HG03565 (cell line): ENCODE results near the gene CNTNAP2.
"Not testable (repeated sequence)": the region's sequence is repeated elsewhere in the genome, so short reads cannot be mapped to it uniquely, and the experiment has no call there.

Source experiments
- ATAC-seq: cut with Tn5 transposase; IDR thresholded peaks from one replicate; pipeline ENCODE4 v1.9.1; 2021; ENCODE audit warnings: mild to moderate bottlenecking, moderate library complexity; ENCODE audit not compliant: unreplicated experiment

The CNTNAP2 gene

DNA sequence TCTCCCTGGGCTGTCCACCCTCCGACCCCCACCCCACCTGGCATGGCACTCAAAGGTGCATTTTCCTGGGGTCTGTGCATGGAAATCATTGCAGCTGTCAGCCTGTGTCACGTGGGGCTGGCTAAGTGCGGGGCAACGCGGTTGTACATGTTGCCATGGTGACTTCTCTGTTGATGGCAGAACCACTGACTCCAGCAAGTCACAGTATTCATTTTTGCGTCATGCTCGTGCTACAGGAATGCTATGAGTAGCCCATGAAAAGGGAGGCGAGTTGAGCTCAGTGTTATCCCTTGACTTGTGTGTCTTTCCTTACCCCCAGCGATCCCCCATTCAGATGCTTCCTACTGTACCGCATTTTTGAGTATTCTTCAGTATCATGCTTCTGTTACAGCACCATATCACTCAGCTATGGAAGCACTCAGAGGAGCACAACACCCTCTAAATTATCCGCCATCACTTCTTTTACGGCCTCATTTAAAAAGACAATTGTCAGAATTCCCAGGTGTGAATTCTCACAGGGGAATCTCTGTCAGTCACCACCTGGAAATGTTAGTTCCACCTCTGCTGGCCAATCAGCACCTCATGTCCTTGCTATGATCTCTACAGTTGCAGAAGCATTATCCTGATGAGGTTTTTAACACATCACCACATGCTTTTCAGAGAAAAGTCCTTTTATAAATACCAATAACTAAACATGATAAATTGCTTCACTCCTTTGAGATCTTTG, 2279.6 kb downstream of the CNTNAP2 start:
- ATAC-seq, result no peak

DNA sequence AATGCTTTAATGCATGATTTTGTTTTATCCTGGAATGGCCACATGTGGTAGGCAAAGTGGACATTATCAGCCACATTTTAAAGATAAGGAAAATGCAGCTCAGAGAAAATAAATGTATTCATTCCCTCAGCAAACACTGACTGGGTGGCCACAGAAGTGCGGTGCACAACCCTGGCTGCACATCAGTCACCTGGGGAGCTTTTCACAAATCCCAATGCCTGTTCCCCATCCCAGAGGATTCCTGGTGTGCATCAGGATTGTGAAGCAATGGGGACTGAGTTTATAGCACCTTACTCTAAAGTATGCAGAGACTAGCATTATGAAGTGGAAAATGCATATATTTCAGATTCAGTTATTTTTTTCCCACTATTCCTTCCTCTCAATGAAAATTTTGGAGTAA, 2280.5 kb downstream of the CNTNAP2 start:
- no peak for ATAC-seq

DNA sequence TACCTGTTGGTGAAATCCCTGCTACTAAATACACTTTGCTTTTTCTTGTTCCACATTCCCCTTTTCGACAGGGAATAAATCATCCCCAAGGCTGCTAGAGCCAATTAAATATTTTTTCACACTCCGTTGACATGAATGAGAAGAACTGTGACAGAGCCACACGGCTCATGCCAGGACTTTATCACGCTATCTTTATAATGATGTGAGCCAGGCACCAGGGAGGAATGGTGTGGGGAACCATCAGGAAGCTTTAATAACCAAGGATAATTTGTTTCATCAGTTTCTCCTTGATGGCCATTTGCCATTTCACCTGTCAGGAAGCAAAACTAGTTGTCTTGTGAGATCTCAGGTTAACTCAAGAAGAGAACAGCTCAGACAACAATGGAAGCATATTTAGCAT, 2280.9 kb downstream of the CNTNAP2 start:
- no peak for ATAC-seq

DNA sequence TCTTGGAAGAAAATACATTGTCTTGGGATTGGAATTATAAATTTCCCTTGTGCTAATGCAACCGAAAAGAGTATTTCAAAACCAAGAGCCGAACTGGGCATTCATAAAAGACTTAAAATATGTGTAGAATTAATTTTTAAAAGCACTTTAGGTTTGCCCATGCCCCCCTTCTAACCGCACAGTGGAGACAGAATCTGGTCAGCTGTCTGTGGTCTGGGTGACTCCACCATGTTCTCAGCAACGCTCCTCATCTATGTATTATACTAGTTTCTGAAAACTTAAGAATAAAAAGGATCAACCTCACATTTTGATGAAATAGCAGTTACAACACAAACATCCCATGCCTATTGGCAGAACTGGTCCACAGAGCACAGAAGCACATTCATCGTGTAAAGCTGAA, 2281.4 kb downstream of the CNTNAP2 start:
- ATAC-seq, result peak; percentile 41

DNA sequence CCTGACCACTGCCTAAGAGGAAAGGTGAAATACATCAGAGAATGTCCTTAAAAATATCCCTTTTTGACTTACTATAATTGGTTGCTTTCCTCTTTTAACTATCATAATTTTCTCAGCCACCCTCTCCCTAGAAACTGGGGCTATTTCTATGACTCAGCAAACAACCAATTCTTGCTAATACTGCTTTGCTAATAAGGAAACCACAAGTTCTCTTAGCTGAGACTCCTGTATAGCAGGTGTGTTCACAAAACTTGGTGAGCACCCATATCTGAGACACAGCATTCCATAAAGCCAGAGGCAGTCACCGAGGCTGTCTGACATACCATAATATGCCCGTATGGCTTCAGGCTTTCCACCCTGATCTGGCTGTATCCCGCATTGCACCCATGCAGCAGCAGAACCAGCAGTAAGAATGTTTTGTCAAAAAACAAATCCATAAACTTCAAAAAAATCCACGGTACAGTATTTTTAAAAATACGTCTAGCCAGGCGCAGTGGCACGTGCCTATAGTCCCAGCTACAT, 2282.3 kb downstream of the CNTNAP2 start:
- peak; percentile 98 for ATAC-seq

DNA sequence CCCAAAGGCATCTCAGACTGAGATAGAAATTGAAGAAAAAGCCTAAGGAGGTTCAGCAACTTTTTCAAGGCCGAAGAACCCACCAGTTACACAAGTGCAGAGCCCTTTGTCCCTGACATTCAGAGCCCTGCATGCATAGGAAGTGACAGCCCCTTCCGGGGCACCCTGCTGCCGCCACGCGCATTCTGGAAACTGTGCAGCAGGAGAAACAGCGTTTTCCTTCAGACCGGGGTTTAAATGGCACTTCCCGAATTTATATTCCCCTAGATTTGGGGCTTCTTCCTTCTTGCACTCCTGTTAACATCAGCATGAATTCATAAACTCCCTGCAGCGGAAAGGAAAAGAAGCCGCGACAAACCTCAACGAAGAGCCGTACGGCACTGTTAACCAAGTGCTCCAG, 2283.5 kb downstream of the CNTNAP2 start:
- ATAC-seq, result no peak

DNA sequence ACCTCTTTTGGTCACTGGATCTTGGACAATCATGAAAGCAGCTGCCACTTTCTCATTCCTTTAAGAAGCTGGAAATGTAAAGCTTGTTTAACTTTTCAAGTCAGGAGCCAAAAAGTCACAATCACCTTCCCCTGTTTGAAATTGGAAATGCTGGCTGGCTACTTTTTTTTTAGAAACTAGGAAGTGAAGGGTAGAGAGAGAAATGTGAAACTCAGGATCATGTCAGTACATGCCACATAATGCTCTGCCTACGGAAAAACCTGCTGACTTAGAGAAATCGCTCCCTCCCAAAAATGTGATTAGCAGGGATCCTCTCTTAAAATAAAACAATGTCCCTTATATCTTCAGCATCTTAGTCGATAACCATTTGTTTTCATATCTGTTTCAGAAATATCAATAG, 2285.6 kb downstream of the CNTNAP2 start:
- no peak for ATAC-seq

DNA sequence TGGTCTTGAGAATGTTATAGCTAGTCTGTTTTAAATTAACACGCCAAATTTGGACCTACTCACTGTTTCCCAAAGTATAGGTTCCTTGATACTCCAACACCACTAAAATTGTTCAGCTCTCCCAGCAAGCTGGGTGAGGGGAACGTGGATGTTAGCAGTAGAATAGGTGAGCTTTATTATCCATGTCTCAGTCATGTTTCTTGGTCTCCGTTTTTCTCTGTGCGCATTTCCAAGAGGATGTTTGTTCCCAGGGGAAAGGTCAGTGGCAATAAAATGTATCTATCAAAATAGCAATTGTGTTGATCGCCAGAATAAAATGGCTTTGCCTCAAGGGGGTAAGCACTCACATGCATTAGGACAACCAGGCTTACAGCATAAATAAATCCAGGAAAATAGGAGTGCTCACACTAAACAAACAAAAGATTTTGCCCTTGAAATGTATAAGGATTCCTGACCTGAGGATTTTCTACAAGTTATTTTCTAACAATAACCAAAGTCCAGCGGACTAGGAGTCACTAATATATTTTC, 2286.9 kb downstream of the CNTNAP2 start:
- no peak for ATAC-seq

DNA sequence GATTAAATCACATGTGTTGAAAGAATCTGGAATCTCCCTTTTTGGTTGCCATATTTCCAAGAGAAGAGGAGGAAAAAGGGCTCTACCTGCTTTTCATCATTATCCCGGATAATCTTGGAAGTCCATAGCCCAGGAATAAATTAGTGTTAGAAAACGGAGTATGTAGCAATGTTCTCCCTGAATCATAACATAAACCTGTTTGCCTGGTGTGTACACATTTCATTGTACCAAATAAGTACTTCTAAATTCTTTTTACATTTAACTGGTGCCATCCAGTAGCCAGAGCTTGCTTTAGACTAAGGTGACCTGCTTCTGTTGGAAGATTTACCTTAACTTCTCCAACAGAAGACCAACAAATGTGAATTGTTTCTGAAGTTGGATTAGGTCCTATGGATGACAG, 2291.7 kb downstream of the CNTNAP2 start:
- no peak for ATAC-seq

DNA sequence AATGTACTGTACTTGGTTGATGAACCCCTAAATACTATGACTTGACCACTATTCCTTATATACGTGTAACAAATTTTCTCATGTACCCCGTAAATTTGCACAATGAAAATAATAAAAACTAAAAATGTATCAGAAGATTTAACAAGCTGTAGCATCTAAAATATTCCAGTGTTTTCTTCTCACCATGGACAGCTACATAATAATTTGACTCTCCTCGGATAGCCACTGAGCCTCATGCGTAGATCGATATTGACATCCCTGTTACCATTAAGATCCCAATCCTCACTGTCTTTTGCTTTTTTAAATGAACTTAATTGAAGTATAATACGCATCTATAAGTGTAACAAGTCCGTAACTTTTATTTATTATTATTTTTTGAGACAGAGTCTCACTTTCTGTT, 2294.3 kb downstream of the CNTNAP2 start:
- ATAC-seq, result no peak

DNA sequence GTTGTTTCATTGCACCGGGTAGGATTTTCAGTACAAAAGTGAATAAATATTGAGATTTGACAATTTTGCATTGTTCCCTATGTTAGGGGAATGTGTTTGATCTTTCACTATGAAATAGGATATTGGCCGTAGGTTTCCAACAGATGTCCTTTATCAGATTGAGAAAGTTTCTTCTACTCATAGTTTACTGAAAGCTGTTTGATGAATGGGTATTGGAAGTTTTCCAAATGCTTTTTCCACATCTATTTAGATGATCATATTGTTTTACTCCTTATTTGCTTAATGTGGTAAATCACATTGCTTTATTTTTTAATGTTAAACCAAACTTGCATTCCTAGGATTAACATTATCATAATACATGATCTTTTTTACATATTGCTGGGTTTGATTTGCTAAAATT, 2296.1 kb downstream of the CNTNAP2 start:
- no peak for ATAC-seq

DNA sequence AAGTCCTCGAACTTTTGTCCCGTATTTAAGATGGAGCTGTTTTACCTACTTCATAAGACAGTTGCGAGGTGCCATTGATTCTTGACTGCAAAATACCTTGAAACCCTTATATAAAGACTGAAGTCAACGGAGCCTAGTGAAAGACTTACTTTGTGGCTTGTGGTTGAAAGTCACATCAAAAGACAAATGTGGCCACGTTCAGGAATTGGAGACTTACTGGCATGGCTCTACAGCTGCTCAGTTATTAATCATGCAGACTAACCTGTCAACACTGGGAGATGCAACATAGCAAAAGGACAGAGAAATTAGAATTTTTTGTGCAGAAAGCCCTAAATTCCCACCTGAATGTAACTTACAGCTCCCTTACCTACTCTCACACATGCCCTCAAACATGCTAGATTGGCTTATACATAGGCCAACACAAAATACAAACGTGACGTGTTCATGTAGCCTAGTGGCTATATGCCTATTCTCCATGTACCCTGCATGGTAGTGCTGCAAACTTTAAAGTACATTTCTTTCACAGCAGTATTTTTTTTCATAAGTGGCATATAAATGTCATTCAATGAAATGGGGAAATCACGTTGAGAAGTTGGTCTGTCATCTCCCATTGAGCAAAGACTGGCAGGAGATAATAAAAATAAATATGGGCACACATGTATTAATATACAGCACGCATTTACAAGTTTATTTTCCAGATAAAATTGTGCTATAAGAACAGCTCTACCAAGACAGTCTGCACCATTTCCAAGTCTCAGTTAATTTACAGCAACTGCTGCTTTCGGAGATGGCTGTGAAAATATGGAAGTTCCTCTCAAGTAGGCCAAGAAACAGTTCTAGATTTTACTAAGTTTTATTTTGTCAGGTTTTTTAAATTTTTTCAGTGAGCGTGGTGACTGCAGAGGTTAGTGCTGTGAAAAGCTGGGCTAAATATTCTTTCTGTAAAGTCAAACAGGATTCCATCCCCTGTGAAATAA, 2303.5 kb downstream of the CNTNAP2 start:
- peak; percentile 95 for ATAC-seq

DNA sequence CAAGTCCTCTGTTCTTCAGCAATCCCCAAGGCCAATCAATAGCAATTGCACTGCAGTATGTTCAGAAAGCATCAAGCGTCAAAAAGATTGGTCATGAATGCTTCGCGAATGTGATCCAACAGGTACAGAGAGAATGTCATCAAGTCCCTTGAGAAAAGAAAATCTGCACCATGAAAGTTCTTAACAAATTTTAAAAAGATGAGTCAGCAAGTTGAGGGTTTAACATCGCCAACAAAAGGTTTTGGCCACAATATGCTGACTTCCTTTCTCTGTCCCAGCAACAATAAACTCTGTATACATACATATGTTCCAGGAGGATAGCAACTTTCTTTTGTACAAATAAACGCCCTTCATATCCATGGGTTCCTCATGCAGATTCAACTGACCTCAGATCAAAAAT, 2305.4 kb downstream of the CNTNAP2 start:
- no peak for ATAC-seq

DNA sequence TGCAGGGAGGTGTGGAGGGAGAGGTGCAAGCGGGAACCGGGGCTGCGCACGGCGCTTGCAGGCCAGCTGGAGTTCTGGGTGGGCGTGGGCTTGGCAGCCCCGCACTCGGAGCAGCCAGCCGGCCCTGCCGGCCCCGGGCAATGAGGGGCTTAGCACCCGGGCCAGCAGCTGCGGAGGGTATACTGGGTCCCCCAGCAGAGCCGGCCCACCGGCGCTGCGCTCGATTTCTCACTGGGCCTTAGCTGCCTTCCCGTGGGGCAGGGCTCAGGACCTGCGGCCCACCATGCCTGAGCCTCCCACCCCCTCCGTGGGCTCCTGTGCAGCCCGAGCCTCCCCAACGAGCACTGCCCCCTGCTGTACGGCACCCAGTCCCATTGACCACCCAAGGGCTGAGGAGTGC, 2309.8 kb downstream of the CNTNAP2 start:
- ATAC-seq, result not testable (repeated sequence)

DNA sequence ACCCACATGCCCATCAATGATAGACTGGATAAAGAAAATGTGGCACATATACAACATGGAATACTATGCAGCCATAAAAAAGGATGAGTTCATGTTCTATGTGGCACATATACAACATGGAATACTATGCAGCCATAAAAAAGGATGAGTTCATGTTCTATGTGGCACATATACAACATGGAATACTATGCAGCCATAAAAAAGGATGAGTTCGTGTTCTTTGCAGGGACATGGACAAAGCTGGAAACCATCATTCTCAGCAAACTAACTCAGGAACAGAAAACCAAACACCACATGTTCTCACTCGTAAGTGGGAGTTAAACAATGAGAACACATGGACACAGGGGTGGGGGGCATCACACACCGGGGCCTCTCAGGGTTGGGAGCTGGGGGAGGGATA, 2314.1 kb downstream of the CNTNAP2 start:
- ATAC-seq, result not testable (repeated sequence)

DNA sequence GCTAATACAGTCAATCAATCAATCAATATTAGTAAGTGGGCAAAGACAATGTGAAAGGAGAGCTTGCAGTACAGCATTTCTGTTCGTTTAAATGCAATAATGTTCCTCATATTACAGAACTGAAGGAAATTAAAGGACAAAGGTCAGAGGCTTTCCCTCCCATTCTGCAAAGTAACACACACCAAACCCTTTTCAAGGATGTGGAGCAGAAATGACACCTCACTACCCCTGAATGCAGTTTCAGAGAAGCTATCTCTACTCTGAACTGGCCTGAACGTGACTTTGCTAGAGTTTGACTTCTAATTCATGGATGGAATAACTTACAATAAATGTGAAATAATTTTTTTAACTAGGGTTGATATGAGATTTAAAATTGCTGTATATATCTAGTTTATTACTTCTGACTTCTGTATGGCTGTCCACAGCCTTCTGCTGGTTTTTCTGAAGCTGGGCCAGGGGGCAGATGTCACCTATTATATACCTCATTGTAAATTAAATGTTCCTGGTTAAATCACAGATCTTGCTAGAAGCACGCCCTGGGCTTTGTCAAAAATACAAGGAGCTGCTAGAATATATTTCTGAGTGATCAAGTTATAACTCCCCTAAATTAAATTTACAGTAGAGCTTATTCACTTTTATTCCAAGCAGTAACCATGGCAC, 2317.1 kb downstream of the CNTNAP2 start:
- no peak for ATAC-seq

DNA sequence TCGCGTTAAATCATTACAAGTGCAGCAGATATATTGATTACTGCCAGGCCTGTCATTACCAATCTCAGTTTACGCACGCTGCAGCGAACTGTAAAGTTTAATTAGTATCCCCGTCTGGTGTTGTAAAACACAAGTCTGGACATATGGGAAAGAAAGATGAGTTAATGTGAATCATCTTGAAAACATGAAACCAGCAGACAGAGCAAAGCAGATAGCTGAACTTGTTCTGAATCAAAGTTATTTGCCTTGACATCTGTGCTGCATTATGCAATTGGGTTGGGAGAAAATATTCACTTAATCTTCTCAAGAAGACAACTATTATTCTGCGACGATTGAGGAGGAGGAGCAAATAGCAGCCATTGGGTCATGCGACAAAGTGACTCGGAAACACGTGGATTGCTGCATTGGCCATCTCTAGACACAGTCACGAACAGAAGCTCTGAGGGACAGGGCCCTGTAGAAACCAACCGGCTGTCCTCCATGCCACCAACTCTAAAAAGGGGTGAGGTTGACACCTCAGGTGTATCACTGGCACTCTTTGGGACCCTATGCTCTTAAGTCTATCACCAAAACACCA, 2317.7 kb downstream of the CNTNAP2 start:
- ATAC-seq, result no peak

DNA sequence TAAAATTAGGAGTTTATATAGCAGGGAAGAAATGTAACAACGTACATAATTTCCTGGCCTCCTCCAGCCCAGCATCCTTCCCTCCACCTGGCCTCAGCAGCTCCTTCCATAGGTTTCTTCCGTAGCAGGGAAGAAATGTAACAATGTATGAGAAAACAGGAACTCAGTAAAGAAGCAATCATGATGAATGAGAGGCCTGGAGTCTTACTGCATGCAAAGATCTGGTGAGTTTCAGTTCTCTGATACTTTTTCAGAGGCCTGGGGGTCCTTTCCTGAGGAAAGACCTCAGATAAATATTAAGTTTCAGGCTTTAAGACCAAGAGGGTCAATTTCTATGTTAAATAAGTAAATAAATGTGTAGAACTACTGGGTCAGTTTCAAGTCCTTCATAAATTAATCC, 2318.3 kb downstream of the CNTNAP2 start:
- no peak for ATAC-seq

DNA sequence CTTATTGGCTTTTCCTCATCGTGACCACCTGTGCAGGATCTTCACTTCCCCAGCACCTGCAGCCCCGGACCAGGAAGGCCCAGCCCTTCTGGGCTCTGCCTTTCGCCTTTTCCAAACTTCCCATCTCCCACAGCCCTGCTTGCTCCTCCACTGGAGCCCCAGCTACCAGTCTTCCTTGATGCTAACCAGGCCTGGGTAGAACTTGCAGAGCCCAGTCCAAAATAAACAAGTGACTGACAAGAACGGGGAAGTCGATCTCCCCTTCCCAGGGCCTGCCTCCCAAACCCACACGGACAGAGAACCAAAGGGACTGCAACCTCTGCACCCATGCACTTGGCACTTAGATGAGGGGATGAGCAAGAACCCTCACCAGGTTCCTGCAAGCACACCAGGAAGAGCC, 2319.1 kb downstream of the CNTNAP2 start:
- no peak for ATAC-seq

DNA sequence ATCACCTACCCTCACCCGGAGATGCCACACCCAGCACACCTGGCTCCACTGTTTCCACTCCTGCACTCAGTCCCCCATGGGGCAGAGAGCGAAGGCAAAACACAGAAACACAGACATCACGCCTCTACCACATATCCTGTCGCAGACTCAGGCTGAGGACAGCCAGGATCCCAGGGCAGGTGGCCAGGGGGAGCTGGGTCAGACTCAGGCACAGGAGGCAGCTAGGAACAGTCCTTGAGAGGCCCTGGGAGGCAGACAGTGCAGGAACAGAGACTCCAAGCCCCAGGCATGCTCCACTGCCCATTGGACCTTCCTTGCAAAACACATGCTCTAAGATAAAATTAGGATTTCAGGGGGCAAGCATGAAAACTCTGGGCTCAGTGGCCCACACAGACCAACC, 2319.5 kb downstream of the CNTNAP2 start:
- ATAC-seq, result no peak

DNA sequence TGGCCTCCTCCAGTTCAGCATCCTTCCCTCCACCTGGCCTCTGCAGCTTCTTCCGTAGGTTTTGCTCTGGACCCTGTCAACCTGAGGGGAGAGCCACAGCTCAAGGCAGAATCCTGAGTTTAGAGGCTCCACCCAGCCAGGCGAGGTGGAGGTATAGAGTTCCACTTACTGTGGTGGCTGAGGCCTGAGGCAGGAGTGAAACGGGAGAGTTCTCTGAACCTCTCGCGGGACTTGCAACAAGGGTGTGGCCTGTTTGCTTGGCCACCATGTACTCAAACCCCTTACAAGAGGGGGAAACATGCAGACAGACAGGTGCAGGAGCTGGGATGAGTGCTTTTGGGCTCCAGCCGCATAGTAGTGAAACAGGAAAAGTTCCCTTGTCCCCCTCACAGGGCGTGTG, 2320.0 kb downstream of the CNTNAP2 start:
- no peak for ATAC-seq
